ENCODE results near the gene SHROOM4.

The SHROOM4 gene

GRCh38 chrX:50635817-50636365, 178.1 kb downstream of the SHROOM4 start:
- WGBS: 100% methylated on average over 3 of the region's 4 CpGs
- no peak overlapping the region for H2AK5ac ChIP-seq (ENCODE audit: low read length, severe bottlenecking)
- no peak overlapping the region for H3K18ac ChIP-seq (ENCODE audit: low read depth in 1 of 2, low read length in 2 of 2)
- H3K79me1 ChIP-seq (replicated peaks; ENCODE audit: low read length, poor library complexity, severe bottlenecking): no peaks in the 10 kb centered on the region
- no peak overlapping the region for H2BK120ac ChIP-seq (ENCODE audit: low read depth, low read length)
- H2BK5ac ChIP-seq (ENCODE audit: low read depth, low read length, poor library complexity, severe bottlenecking): no peak overlapping the region
- no peak for DNase-seq
- no peak overlapping the region for H3K14ac ChIP-seq (ENCODE audit: low read length in 2 of 2)
- no peak overlapping the region for H3K4ac ChIP-seq (ENCODE audit: low read depth in 1 of 2, low read length in 2 of 2)
- no peak overlapping the region for H3K9ac ChIP-seq (ENCODE audit: low read length)
- no peak overlapping the region for H2AFZ ChIP-seq (ENCODE audit: low read depth, low read length)
- H3K4me1 ChIP-seq (ENCODE audit: control insufficient read depth, insufficient read depth, low read depth, low read length): no peaks in the 10 kb centered on the region
- no peak overlapping the region for H3K27ac ChIP-seq (ENCODE audit: low read length, poor library complexity, severe bottlenecking)
- no peaks in the 10 kb centered on the region for H3K9me3 ChIP-seq (ENCODE audit: control insufficient read depth, low read length)
- no peak overlapping the region for H4K91ac ChIP-seq (ENCODE audit: low read length)
- no peak overlapping the region for H3K4me3 ChIP-seq (ENCODE audit: insufficient read depth in 1 of 2, low read depth in 1 of 2, low read length in 2 of 2)
- peaks cover 0 to 16% of the 10 kb centered on the region in 2 experiments for H3K36me3 ChIP-seq (ENCODE audit: control insufficient read depth in 1 of 2, insufficient read depth in 2 of 2, low read depth in 1 of 2, low read length in 2 of 2)
- H3K27me3 ChIP-seq (ENCODE audit: control insufficient read depth in 1 of 2, insufficient read depth in 1 of 2, low read length in 2 of 2): peaks cover 0 to 16% of the 10 kb centered on the region in 2 experiments
- no peak overlapping the region for H2BK12ac ChIP-seq (ENCODE audit: low read length in 2 of 2)
- H3K4me2 ChIP-seq (ENCODE audit: low read length, poor library complexity, severe bottlenecking): no peak overlapping the region
- no peak overlapping the region for H4K8ac ChIP-seq (ENCODE audit: low read length)
- H2BK15ac ChIP-seq (ENCODE audit: low read depth, poor library complexity, severe bottlenecking): no peak overlapping the region
- no peak overlapping the region for H3K23ac ChIP-seq (ENCODE audit: low read length in 2 of 2)

- Histone ChIP-seq H3K4me3 (ENCODE audit: insufficient read depth in 1 of 2, low read depth in 1 of 2, low read length in 2 of 2) (no peak overlapping the region), H4K8ac (ENCODE audit: low read length) (no peak overlapping the region), H2AFZ (ENCODE audit: low read depth, low read length) (no peak overlapping the region), H3K27ac (ENCODE audit: low read length, poor library complexity, severe bottlenecking) (no peak overlapping the region), H2AK5ac (ENCODE audit: low read length, severe bottlenecking) (no peak overlapping the region), H2BK120ac (ENCODE audit: low read depth, low read length) (no peak overlapping the region), H3K9me3 (ENCODE audit: control insufficient read depth, low read length) (no peaks in the 10 kb centered on the region), H3K79me1 (replicated peaks; ENCODE audit: low read length, poor library complexity, severe bottlenecking) (no peaks in the 10 kb centered on the region), H2BK5ac (ENCODE audit: low read depth, low read length, poor library complexity, severe bottlenecking) (no peak overlapping the region), H3K27me3 (ENCODE audit: control insufficient read depth in 1 of 2, insufficient read depth in 1 of 2, low read length in 2 of 2) (peaks cover 0 to 18% of the 10 kb centered on the region in 2 experiments), H2BK12ac (ENCODE audit: low read length in 2 of 2) (no peak overlapping the region), H3K18ac (ENCODE audit: low read depth in 1 of 2, low read length in 2 of 2) (no peak overlapping the region), H4K91ac (ENCODE audit: low read length) (no peak overlapping the region), H3K4ac (ENCODE audit: low read depth in 1 of 2, low read length in 2 of 2) (no peak overlapping the region), H3K4me1 (ENCODE audit: control insufficient read depth, insufficient read depth, low read depth, low read length) (no peaks in the 10 kb centered on the region), H3K4me2 (ENCODE audit: low read length, poor library complexity, severe bottlenecking) (no peak overlapping the region), H3K9ac (ENCODE audit: low read length) (no peak overlapping the region), H3K36me3 (ENCODE audit: control insufficient read depth in 1 of 2, insufficient read depth in 2 of 2, low read depth in 1 of 2, low read length in 2 of 2) (peaks cover 0 to 16% of the 10 kb centered on the region in 2 experiments), H2BK15ac (ENCODE audit: low read depth, poor library complexity, severe bottlenecking) (no peak overlapping the region), H3K14ac (ENCODE audit: low read length in 2 of 2) (no peak overlapping the region), H3K23ac (ENCODE audit: low read length in 2 of 2) (no peak overlapping the region)
- DNase-seq: no peak
- WGBS: 89% methylated on average over 9 of the region's 9 CpGs
Measured at GRCh38 chrX:50635162-50635561, 178.8 kb downstream of the SHROOM4 start.

GRCh38 chrX:50629774-50630173, 184.2 kb downstream of the SHROOM4 start:
- H2BK12ac ChIP-seq (ENCODE audit: low read length in 2 of 2): no peak overlapping the region
- no peak overlapping the region for H4K8ac ChIP-seq (ENCODE audit: low read length)
- H3K79me1 ChIP-seq (replicated peaks; ENCODE audit: low read length, poor library complexity, severe bottlenecking): no peaks in the 10 kb centered on the region
- no peak overlapping the region for H2BK5ac ChIP-seq (ENCODE audit: low read depth, low read length, poor library complexity, severe bottlenecking)
- H4K91ac ChIP-seq (ENCODE audit: low read length): no peak overlapping the region
- H3K4me2 ChIP-seq (ENCODE audit: low read length, poor library complexity, severe bottlenecking): no peak overlapping the region
- H2AFZ ChIP-seq (ENCODE audit: low read depth, low read length): no peak overlapping the region
- no peak overlapping the region for H2BK15ac ChIP-seq (ENCODE audit: low read depth, poor library complexity, severe bottlenecking)
- 82% methylated on average over 5 of the region's 6 CpGs for WGBS
- H3K27ac ChIP-seq (ENCODE audit: low read length, poor library complexity, severe bottlenecking): no peak overlapping the region
- H2BK120ac ChIP-seq (ENCODE audit: low read depth, low read length): no peak overlapping the region
- no peak overlapping the region for H3K4ac ChIP-seq (ENCODE audit: low read depth in 1 of 2, low read length in 2 of 2)
- no peak for DNase-seq
- no peak overlapping the region for H3K18ac ChIP-seq (ENCODE audit: low read depth in 1 of 2, low read length in 2 of 2)
- no peaks in the 10 kb centered on the region for H3K9me3 ChIP-seq (ENCODE audit: control insufficient read depth, low read length)
- H3K4me3 ChIP-seq (ENCODE audit: insufficient read depth in 1 of 2, low read depth in 1 of 2, low read length in 2 of 2): no peak overlapping the region
- peaks cover 0 to 9% of the 10 kb centered on the region in 2 experiments for H3K36me3 ChIP-seq (ENCODE audit: control insufficient read depth in 1 of 2, insufficient read depth in 2 of 2, low read depth in 1 of 2, low read length in 2 of 2)
- no peaks in the 10 kb centered on the region for H3K4me1 ChIP-seq (ENCODE audit: control insufficient read depth, insufficient read depth, low read depth, low read length)
- no peak overlapping the region for H3K23ac ChIP-seq (ENCODE audit: low read length in 2 of 2)
- H3K27me3 ChIP-seq (ENCODE audit: control insufficient read depth in 1 of 2, insufficient read depth in 1 of 2, low read length in 2 of 2): peaks cover 0 to 26% of the 10 kb centered on the region in 2 experiments
- no peak overlapping the region for H2AK5ac ChIP-seq (ENCODE audit: low read length, severe bottlenecking)
- H3K14ac ChIP-seq (ENCODE audit: low read length in 2 of 2): no peak overlapping the region
- H3K9ac ChIP-seq (ENCODE audit: low read length): no peak overlapping the region

GRCh38 chrX:50627696-50628095, 186.3 kb downstream of the SHROOM4 start:
- Histone ChIP-seq H2BK120ac (ENCODE audit: low read depth, low read length) (no peak overlapping the region), H4K91ac (ENCODE audit: low read length) (no peak overlapping the region), H2BK15ac (ENCODE audit: low read depth, poor library complexity, severe bottlenecking) (no peak overlapping the region), H2AFZ (ENCODE audit: low read depth, low read length) (no peak overlapping the region), H4K8ac (ENCODE audit: low read length) (no peak overlapping the region), H2AK5ac (ENCODE audit: low read length, severe bottlenecking) (no peak overlapping the region), H3K9ac (ENCODE audit: low read length) (no peak overlapping the region), H2BK5ac (ENCODE audit: low read depth, low read length, poor library complexity, severe bottlenecking) (no peak overlapping the region), H2BK12ac (ENCODE audit: low read length in 2 of 2) (no peak overlapping the region), H3K23ac (ENCODE audit: low read length in 2 of 2) (no peak overlapping the region), H3K14ac (ENCODE audit: low read length in 2 of 2) (no peak overlapping the region), H3K27ac (ENCODE audit: low read length, poor library complexity, severe bottlenecking) (no peak overlapping the region), H3K79me1 (replicated peaks; ENCODE audit: low read length, poor library complexity, severe bottlenecking) (no peaks in the 10 kb centered on the region), H3K36me3 (ENCODE audit: control insufficient read depth in 1 of 2, insufficient read depth in 2 of 2, low read depth in 1 of 2, low read length in 2 of 2) (no peaks in the 10 kb centered on the region), H3K27me3 (ENCODE audit: control insufficient read depth in 1 of 2, insufficient read depth in 1 of 2, low read length in 2 of 2) (peaks cover 0 to 26% of the 10 kb centered on the region in 2 experiments), H3K4me2 (ENCODE audit: low read length, poor library complexity, severe bottlenecking) (no peak overlapping the region), H3K9me3 (ENCODE audit: control insufficient read depth, low read length) (no peaks in the 10 kb centered on the region), H3K18ac (ENCODE audit: low read depth in 1 of 2, low read length in 2 of 2) (no peak overlapping the region), H3K4me3 (ENCODE audit: insufficient read depth in 1 of 2, low read depth in 1 of 2, low read length in 2 of 2) (no peak overlapping the region), H3K4ac (ENCODE audit: low read depth in 1 of 2, low read length in 2 of 2) (no peak overlapping the region), H3K4me1 (ENCODE audit: control insufficient read depth, insufficient read depth, low read depth, low read length) (no peaks in the 10 kb centered on the region)
- 83% methylated on average over 1 of the region's 2 CpGs for WGBS
- no peak for DNase-seq
